GM19324 (cell line): ENCODE results near the gene TCAF1.
"Not testable (repeated sequence)": the region's sequence is repeated elsewhere in the genome, so short reads cannot be mapped to it uniquely, and the experiment has no call there.

ENCODE experiments used
- ATAC-seq: cut with Tn5 transposase; IDR thresholded peaks from one replicate; pipeline ENCODE4 v1.9.1; 2021; ENCODE audit warnings: mild to moderate bottlenecking, moderate library complexity; ENCODE audit not compliant: unreplicated experiment, low FRiP score

The TCAF1 gene

GRCh38 chr7:143810639-143811038, 91.3 kb downstream of the TCAF1 start:
- not testable (repeated sequence) for ATAC-seq

- not testable (repeated sequence) for ATAC-seq
These were observed 95.3 kb downstream of the TCAF1 start for GRCh38 chr7:143806664-143807071.
